ENCODE data around the gene ACMSD. TPM values are rescaled to one million over a fixed set of nuclear protein-coding genes. Genes with fewer than 3 reads are reported as not detected.
"Not testable (repeated sequence)": the region's sequence is repeated elsewhere in the genome, so short reads cannot be mapped to it uniquely, and the experiment has no call there.

Gene ACMSD
- total RNA-seq = not detected

DNA sequence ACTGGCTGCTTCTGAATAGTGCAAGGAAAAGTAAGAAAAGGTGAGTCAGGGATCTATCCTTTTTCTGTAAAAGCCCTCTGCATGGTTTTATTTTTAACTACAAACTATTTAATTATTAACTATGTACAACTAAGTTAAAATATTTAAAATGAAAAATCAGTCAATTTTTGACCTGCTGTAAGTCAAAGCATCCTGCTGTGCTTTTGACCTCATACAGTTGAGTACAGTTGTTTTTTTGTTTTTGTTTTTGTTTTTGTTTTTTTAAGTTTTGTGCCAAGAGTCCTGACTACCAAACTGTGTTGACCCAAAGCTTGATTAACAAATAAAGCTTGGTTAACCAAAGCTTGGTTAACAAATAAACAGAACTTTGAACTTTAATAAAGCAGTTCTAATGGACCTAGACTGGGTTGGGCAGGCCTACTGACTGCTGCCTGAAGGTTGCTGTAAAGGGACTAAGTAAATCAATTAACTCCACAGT lies at the start of gene ACMSD:
Gene ACMSD (plus strand): TSS at position 474 of the 478 bp plus-strand sequence. CDS start 67 bp downstream, outside the sequence.
- DNase-seq = no peak

DNA sequence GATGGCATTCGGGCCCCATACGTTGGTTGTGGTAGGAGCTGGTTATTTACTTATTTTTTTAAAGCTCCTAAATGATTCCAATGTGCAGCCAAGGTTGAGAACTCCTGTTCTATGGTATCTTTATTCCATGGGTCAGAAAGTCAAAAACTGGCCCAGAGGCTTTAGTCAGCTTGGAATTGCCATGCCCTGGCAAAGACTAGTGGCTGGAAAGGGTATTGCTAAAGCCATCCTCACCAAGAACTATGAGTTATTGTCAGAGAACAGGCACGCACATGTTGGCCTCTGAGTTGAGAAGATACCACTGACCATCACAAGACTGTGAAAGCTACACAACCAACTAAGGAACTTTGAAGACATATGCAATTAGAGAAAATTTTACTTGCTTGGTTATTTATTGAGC lies 47.9 kb upstream of the ACMSD start:
- no peak for DNase-seq

DNA sequence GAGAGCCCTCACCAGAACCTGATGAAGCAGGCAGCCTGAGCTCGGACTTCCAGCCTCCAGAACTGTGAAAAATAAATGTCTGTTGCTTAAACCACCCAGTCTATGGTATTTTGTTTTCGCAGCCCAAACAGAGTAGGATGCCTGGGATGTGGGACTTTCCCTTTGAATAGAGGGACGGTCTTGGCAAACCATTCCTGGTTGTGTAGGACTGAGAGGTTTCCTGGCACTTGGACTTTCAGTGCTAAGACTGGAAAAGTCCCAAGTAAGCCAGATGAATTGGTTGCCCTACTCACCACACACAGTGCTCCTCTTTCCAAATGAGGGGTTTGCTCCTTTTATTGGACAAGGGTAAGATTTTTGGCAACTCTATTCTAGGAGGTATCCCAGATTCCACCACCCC lies 46.8 kb upstream of the ACMSD start:
- DNase-seq = no peak

DNA sequence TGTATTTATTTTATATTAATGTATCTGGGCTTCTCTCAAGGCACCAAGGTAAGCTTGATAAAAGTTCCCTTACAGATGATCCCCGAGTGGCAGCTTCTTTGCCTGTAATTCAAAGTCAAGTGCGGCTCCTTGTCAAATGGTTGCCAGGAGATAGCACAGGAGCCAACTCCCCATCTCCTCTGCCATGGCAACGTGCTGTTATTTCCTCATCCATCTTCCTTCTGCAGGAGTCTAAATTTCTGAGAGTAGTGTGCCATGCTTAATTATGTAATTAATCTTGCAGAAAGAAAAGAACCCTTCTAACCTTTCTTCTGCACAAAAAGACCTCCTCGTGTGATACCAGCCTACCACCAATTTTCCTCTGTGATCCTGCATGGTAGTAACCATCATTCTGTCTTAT lies 46.2 kb upstream of the ACMSD start:
- DNase-seq = no peak

DNA sequence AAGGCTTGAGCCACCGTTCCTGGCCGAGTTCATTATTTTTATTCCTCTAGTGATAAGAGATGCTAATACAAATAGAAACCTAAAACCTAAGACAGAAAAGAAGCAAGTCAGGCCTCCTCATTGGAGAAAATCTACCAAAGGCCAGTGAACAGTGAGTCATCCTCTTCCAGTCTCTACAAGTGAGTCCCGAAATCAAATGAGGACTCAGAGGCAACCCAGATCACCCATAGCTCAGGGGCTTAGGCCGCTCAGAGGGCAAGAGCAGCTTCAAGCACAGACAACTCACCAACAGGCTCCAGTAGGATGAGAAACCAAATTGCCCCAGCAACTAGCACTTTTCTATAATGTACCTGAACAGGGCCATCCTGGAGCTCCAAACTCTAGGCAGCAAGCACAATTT lies 42.7 kb upstream of the ACMSD start:
- DNase-seq = no peak

DNA sequence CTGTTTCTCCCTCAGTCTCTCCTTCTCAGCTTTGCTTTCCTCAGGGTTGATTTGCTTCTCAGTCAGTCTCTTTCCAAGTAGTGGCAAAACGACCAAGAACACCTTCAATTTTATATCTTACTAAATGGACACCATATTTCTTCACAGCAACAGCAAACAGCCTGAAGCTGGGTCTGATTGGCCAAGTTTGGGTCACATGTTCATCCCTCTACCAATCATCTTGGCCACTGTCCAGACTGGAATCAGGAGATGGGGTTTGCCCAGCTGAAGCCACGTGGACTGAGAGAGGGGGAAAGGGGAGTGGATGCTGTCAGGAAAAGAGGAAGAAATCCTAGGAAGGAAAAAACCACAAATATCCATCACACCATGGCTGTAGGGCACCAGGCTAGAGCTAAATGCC lies 42.0 kb upstream of the ACMSD start:
- no peak for DNase-seq

DNA sequence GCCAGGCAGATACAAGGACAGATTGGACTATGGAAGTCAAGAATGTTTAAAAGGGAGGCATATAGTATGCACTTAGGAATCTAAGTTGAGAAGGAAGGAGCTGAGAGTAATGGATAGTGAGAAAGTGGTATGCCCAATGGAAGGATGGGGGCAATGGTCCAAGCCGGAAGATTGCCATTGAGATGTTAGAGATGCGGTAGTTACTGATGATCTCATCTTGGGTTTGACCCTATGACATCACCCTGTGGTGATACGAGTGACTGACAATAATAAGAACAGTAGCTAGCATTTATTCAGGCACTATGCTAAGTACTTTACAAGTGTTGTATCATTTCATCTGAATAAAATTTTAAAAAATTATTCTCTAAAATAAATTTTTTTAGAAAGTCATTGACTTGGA lies 38.5 kb upstream of the ACMSD start:
- DNase-seq = no peak

DNA sequence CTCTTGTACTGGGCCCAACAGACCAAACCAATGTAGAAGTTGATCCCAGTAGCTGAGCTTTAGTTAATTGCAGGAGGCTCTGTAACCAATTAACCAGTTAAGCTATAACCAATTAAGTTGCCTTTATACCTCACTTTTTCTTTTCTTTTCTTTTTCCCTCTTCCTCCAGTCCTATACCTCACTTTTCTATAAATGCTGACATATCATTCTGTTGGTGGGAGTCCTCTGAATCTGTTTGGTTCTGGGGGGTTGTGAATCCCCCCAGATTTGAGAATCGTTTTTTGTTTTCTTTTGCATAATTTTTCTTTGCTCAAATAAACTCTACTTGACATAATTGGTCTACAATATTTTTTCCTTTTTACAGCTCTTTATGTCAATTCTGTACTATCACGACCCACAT lies 38.1 kb upstream of the ACMSD start:
- no peak for DNase-seq

DNA sequence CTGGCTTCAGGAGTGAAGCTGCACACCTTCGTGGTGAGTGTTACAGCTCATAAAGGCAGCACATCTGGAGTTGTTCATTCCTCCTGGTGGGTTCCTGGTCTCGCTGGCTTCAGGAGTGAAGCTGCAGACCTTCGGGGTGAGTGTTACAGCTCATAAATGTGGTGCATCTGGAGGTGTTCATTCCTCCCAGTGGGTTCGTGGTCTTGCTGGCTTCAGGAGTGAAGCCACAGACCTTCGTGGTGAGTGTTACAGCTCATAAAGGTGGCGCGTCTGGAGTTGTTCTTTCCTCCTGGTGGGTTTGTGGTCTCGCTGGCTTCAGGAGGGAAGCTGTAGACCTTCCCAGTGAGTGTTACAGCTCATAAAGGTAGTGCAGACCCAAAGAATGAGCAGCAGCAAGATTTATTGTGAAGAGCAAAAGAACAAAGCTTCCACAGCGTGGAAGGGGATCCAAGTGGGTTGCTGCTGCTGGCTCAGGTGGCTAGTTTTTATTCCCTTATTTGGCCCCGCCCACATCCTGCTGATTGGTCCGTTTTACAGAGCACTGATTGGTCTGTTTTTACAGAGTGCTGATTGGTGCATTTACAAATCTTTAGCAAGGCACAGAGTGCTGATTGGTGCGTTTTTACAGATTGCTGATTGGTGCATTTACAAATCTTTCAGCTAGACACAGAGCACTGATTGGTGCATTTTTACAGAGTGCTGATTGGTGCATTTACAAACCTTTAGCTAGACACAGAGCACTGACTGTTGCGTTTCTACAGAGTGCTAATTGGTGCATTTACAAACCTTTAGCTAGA lies 34.6 kb upstream of the ACMSD start:
- DNase-seq = not testable (repeated sequence)

DNA sequence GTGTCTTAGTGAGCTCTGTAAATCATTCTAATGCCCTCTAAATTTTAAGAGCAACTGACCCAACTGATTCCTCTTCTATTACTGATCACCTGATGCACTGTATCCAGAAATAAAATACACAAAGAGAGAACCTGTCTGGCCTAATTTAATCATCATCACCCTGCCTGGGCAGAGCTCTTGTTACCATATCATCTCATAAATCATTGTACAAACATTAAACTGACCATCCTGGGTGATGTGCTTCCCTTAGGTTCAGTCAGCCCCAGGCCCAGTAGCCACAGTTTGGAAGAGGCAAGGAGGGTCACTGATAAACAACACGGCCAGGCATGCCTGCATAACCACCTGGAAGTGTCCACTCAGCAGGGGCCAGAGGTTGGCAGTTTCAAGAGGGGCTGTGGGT lies 22.7 kb upstream of the ACMSD start:
- DNase-seq = no peak

DNA sequence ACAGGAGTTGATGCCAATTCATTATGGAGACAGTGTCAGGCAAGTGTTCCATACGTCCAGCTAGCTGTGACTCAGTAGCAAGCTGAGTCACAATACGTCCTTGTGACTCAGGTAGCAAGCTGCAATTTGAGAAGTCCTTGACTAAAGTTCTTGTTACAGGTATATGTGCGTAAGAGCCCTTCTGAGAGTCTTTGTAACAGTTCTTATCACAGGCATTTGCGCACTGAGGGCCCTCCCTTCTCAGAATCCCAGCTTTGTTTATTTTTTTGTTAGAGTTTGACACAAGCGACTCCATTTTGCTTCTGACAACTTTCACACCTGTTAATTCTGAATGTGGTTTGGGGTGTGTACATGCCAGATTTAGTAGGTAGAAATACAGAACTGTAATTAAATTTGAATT lies 20.1 kb upstream of the ACMSD start:
- DNase-seq = no peak

DNA sequence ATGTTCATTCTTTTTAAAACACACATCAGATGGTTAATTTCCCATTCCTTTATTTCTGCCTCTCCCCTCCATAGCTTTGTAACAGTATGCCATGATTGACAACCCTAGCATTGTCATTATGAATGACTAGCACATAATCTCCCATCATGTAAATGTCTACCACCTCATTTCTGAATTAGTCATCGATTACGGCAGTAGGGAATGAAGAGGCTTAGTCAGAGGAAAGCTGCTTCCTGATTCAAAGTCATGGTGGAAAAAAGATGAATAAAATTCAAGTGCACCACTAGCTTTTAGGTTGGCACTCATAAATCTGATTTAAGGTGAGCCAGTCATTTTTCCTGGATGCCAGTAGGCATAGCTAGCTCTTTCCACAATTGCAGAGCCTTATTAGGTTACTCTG lies 19.1 kb upstream of the ACMSD start:
- DNase-seq = no peak

DNA sequence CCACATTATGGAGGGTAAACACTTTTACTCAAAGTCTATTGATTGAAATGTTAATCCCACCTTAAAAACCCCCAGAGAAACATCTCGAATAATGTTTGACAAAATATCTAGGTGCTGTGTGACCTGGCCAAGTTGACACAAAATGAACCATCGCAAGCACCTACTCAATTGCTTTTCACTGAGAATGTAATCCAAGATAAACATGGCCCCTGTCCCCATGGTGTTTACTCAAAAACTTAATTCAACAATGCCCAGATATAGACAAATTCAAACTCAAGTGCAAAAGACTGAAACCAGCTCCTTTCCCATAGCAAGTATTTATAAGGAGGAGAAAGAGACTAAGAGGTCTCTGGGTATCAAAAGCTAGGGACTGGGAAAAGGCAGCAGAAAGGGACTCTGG lies 15.0 kb upstream of the ACMSD start:
- no peak for DNase-seq

DNA sequence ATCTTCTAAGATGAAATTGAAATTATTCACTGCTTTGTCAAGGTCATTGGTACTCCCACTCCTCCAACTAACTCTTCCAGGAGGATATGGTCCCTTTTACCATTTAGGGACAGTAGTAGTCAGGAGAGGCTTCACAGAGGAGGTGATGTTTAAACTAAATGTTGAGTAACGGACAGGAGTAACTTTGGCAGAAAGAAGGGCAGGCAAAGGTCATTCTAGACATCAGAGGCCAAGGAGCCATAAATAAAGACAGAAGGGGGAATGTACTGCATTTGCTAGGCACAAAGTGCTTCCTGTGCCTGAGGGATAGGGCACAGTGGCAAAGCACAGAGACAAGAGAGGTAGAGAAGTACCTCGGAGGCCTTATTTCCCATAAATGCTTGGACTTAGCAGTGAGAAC lies 14.6 kb upstream of the ACMSD start:
- DNase-seq = no peak

DNA sequence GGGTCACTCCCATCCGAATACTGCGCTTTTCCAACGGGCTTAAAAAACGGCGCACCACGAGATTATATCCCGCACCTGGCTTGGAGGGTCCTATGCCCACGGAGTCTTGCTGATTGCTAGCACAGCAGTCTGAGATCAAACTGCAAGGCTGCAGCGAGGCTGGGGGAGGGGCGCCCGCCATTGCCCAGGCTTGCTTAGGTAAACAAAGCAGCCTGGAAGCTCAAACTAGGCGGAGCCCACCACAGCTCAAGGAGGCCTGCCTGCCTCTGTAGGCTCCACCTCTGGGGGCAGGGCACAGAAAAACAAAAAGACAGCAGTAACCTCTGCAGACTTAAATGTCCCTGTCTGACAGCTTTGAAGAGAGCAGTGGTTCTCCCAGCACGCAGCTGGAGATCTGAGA lies 12.7 kb upstream of the ACMSD start:
- not testable (repeated sequence) for DNase-seq

DNA sequence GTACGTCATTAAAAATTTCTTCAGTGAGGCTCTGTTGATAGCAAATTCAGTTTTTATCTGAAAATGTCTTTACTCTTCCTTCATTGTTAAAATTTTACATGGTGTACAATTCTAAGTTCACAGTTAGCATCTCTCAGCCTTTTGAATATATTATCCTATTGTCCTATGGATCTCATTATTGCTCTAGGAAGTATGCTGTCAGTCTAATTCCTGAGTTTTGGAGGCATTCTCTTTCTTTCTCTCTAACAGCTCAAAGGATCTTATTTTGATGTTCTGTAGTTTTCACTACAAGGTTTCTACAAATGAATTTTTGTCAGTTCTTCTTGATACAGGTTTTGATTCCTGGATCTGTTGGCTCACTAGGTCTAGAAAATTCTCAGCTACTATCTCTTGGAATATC lies 2.9 kb upstream of the ACMSD start:
- no peak for DNase-seq

DNA sequence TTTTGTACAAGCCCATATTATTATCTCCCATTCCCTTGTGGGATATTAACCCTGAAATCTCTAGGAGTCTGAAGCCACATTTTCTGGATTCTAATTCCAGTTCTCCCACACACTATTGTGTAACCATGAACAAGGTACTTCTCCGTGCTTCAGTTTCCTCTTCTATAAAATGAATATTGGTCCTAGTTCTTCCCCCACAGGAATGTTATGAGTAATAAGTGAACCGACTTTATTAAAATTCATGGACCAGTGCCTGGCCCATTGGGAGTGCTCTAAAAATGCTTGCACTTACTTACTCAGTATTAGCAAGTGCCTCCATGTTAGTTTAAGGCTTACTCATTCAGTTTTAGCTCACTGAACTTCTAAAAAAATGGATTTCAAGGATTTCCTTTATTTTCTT lies 1.4 kb upstream of the ACMSD start:
- DNase-seq = no peak

DNA sequence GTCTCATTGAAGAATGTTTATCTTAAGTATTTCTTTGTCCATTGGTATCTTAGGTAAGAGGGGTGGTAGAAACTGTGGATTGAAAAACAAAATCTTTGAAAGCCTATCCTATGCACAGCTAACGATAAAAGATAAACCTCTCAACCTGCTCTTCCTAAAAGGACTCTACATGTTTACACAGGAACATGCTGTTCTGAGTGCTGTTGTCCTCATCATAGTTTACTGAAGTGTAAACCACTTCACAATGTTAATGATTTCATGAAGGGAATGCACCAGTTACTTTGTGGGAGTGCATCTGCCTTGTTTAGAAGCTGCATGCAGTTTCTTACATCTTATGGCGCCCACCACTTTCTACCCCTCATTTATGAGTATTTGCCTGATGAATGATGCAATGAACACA lies 1.2 kb downstream of the ACMSD start:
- no peak for DNase-seq

DNA sequence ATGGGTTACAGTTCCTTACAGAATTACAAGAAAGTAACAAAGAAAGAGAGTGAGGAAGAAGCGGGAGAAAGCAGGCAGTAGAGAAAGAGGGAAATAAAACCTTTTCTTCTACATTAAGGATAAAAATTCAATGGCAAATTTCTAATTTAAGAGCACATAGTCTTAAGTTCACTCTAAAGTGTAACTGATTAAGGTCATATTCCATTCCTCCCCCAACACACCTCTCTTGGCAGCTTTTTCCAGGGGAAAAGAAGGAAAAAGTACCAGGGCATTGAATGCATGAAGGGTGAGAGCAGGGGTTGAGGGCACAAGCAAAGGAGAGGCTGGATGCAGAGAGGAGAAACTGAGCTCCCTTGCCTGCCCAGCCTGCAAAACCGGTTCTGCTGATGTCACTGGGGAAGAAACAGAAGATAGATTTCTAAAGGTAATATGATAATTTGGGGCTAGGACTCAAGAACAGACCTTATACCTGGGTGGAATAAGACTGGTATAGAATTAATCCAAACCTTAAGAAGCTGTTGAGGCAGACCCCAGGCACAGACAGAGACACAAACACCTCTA lies 4.6 kb downstream of the ACMSD start:
- no peak for DNase-seq

DNA sequence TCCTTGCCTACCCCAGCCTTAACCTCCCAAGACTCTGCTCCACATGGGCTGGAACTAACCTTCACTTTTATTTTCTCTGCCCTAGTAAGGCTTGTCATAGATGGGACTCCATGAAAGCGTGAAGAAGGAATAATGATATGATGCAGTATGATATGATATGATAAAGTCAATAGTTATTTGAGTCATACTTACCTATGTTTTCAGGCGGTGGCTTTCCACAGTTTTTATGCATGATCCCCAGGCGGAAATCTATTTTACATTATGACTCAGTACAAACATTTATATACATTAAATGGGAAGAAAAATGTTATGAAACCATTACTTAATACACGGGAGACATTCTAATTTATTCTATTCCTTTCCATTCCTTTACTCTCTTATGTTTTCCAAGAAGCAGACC lies 5.6 kb downstream of the ACMSD start:
- no peak for DNase-seq

DNA sequence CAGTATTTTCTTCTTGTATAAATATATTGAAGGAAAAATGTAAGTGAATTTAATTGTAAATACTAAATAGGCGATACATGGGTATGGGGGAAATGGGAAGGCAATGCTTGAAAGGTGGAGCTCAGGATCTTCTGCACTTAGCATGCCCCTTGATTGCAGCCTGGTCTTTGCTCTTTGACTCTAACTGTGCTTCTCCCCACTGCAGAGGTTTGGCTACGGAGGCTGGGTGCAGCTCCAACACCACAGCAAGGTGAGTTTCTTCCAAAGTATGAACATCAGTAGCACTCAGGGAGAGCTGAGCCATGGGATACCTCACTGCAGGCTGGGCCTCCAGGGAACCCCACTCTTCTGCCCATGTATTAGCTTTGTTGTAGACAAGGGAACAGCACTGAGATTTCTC lies 6.6 kb downstream of the ACMSD start:
- no peak for DNase-seq

DNA sequence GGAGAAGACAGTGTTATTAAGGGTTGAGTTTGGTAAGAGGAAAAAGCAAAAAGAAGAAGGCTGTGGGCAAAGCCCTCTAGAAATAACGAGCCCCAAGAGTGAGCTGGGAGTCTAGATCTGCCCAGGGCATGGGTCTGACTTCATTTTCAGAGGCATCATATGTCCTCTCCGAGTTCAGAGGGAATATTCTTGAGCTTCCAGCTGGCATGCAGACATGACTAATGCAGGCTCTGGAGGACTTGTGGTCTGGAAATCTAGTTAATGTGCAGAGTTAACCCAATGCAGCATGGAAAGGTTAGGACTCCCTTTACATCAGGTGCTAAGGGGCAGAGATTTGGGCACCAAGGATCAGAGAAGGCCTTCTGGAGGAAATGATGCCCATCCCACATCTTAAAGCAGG lies 7.3 kb downstream of the ACMSD start:
- no peak for DNase-seq

DNA sequence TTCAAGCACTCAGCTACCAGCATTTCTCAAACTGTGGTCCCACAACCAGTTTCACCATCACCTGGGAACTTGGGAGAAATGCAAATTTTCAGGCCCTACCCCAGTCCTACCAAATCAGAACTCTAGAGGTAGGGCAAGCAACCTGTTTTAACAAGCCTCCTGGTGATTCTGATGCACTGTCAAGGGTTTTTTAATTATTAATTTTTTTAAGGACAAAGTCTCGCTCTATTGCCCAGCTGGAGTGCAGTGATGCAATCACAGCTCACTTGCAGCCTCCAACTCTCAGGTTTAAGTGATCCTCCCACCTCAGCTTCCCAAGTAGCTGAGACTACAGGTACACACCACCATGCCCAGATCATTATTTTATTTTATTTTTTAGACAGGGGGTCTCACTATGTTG lies 7.8 kb downstream of the ACMSD start:
- no peak for DNase-seq

DNA sequence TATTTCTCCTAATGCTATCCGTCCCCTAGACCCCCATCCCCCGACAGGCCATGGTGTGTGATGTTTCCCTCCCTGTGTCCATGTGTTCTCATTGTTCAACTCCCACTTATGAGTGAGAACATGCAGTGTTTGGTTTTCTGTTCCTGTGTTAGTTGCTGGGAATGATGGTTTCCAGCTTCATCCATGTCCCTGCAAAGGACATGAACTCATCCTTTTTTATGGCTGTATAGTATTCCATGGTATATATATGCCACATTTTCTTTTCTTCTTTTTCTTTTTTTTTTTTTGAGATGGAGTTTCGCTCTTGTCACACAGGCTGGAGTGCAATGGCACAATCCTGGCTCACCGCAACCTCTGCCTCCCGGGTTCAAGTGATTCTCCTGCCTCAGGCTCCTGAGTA lies 9.2 kb downstream of the ACMSD start:
- DNase-seq = not testable (repeated sequence)

DNA sequence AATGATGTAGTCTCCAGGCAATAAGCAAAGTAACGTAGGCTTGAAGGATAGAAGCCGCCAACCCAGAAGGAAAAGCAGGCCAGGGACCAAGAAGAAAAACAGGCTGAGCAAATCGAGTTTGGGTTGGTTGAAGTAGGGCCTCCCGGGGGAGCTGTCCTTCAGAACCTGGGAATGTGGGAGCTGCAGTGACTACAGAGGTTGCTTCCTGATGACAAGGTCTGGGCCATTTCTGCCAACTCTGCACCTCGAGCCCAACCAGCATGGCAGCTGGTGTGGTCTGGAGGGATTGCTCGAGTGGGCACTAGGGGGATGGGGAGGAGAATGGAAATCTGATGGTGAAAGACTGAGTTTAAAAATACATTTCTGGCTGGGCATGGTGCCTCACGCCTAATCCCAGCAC lies 14.1 kb downstream of the ACMSD start:
- no peak for DNase-seq
